ENCODE results near the gene KNL1.

GRCh38 chr15:40554161-40554525, 39.9 kb upstream of the KNL1 start:
- TF ChIP-seq CTCF (IDR thresholded peaks at IDR 0.05; ENCODE audit: borderline replicate concordance, extremely low read depth, low read length, poor library complexity, severe bottlenecking), result no peak
- TF ChIP-seq EZH2 (IDR thresholded peaks at IDR 0.05; ENCODE audit: borderline replicate concordance, low read depth, low read length, severe bottlenecking), result no peak

Measured in DND-41 (cell line).